Measurements from ENCODE around the gene TP53BP2.

Gene TP53BP2

GRCh38 chr1:223864084-223864483 lies 18.3 kb upstream of the TP53BP2 start:
- TF ChIP-seq POLR2A (IDR thresholded peaks at IDR 0.05; ENCODE audit: low read depth, low read length), result no peak
- FAIRE-seq (no peak), DNase-seq (ENCODE audit: insufficient read length, low spot score) (no peak)

DNA sequence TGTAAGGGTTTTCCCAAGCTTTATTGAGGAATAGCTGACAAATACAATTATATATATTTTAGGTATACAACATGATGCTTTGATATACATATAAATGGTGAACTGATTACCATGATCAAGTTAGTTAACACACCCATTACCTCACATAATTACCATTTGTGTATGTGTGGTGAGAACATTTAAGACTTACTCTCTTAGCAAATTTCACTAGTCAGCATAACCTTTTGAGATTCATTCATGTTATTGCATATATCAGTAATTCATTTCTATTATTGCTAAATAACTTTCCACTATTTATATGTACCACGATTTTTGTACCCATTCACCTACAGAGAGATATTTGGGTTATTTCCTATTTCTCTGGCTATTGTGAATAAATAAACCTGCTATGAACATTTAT lies 16.2 kb upstream of the TP53BP2 start:
- FAIRE-seq, result no peak
- no peak for TF ChIP-seq POLR2A (IDR thresholded peaks at IDR 0.05; ENCODE audit: low read depth, low read length)
- no peak for DNase-seq (ENCODE audit: insufficient read length, low spot score)

DNA sequence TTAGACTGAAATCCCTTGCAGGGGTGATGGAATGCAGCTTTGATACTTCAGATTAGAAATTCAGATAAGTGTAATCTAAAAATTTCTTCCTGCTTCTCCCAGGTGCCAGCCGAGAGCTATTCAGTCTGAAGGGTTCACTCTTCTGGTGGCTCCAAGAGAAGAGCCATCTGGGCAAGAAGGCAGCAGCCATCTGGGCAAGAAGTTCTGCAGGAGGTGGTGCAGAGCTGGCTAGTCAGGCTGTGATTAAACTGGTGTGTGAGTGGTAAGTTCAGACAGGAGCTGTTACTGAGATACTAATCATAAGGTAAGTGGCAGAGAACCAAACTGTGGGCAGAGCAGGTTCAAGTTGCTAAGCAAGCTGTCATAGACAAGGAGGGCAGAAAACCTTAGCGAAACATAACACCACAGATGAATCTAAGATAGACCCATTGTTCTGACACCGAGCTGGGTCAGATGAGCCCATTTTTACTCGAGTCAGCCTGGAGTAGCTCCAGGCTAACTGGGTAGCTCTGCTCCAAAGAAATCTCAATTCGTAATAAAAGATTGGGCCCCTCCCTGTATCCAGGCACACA lies 14.4 kb upstream of the TP53BP2 start:
- no peak for FAIRE-seq
- no peak for TF ChIP-seq POLR2A (IDR thresholded peaks at IDR 0.05; ENCODE audit: low read depth, low read length)
- no peak for DNase-seq (ENCODE audit: insufficient read length, low spot score)

DNA sequence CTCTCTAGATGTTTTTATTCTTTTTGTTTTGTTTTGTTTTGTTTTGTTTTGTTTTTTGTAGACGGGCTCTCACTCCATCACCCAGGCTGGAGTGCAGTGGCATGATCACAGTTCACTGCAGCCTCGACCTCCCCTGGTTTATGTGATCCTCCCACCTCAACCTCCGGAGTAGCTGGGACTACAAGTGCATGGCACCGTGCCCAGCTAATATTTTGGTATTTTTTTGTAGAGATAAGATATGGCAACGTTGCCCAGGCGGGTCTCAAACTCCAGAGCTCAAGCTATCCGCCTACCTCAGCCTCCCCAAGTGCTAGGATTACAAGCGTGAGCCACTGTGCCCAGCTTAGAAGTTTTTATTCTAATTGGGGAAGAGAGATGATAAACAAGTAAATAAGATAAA lies 13.3 kb upstream of the TP53BP2 start:
- no peak for FAIRE-seq
- TF ChIP-seq POLR2A (IDR thresholded peaks at IDR 0.05; ENCODE audit: low read depth, low read length), result no peak
- DNase-seq (ENCODE audit: insufficient read length, low spot score), result no peak

DNA sequence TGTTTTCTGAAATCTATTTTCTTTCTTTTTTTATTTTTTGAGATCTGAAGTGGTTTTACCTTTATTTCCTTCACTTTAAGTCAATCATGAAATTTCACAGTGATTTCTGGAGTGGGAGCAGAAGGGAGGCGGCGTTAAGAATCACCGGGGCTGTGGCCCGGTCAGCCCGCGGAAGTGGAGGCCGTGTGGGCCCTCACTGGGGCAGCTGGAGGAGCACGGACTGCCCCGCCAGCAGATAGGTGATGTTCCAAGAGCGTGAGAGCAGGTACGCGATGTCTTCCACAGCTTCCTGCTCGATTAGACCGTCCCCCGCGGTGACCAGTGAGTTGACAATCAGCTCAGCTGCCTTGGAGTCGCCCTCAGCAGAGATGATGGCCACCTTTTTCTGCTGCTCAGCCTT lies 10.6 kb upstream of the TP53BP2 start:
- DNase-seq (ENCODE audit: insufficient read length, low spot score) (no peak), FAIRE-seq (no peak)
- no peak for TF ChIP-seq POLR2A (IDR thresholded peaks at IDR 0.05; ENCODE audit: low read depth, low read length)

GRCh38 chr1:223853748-223854147 lies 8.0 kb upstream of the TP53BP2 start:
- DNase-seq (ENCODE audit: insufficient read length, low spot score) (no peak), FAIRE-seq (no peak)
- TF ChIP-seq POLR2A (IDR thresholded peaks at IDR 0.05; ENCODE audit: low read depth, low read length), result no peak

DNA sequence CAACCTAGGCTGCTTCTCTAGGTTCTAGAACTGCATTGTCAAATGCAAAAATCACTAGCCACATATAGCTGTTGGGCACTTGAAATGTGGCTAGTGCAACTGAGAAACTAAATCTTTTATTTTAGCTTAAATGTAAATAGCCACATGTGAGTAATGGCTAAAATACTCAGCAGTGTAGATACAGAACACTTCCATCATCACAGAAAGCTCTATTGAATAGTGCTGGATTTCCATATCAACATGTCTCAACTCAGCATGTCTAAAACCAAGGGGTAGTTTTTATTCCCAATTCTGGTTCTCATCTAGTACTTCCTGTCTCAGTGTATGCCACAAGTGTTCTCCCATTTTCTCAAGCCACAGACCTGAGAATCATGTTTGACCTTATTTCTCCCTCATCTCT lies 7.5 kb upstream of the TP53BP2 start:
- no peak for TF ChIP-seq POLR2A (IDR thresholded peaks at IDR 0.05; ENCODE audit: low read depth, low read length)
- FAIRE-seq (no peak), DNase-seq (ENCODE audit: insufficient read length, low spot score) (no peak)

DNA sequence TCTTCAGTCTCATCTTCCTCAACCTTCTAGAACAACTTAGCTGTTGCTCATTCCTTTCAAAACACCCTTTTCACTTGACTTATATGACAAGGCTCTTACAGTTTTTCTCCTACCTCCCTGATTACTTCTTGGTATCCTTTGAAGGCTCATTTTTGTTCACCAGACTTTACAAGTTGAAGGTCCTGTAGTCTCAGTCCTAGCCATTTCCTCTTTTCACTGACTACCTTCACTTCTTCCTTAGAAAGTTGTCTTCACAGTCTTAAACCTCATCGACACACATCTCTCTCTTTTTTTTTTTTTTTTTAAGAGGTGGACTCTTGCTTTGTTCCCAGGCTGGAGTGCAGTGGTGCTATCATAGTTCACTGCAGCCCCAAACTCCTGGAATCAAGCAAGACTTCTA lies 6.6 kb upstream of the TP53BP2 start:
- FAIRE-seq (no peak), DNase-seq (ENCODE audit: insufficient read length, low spot score) (no peak)
- no peak for TF ChIP-seq POLR2A (IDR thresholded peaks at IDR 0.05; ENCODE audit: low read depth, low read length)

DNA sequence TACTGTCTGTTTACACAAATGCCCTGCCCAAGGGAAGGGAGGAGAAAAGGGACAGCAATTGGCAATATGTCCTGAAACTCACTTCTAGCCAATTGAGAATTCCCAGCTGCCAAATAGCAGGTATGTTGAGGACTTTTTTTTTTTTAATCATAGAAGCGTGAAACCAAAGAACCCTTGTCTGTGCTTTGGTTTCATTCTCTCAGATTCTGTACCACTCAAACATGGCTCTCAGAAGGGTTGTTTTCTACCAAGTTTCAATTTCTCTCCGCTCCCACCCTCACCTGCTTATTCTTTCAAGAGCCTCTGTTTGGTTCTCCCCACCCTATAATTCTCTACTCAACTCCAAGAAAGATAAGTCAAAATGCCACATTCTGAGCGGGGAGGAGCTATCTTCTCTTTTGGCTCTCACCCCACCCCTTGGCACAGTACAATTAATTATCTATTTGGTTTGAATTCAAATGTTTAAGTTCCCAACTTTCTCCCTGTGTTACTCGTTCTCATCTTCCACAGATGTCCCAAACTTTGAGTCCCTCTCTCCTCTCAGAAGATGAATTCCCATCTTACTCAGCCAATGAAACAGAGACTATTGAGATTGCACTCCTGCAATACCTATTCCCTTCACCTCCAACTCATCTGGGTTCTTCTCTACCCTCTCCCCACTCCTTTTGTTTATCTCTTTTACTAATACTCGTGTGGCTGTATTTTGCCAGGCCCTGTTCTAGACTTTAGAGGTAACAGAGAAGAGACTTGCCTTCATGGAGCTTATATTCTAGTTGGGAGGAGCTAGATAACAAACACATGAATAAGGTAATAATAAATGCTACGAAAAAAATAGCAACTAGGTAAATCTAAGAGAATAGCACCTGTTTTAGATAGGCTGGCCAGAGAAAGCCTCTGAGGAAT lies 3.9 kb upstream of the TP53BP2 start:
- TF ChIP-seq POLR2A (IDR thresholded peaks at IDR 0.05; ENCODE audit: low read depth, low read length), result no peak
- DNase-seq (ENCODE audit: insufficient read length, low spot score) (no peak), FAIRE-seq (no peak)

- DNase-seq (ENCODE audit: insufficient read length, low spot score), result no peak
- no peak for FAIRE-seq
- TF ChIP-seq POLR2A (IDR thresholded peaks at IDR 0.05; ENCODE audit: low read depth, low read length), result no peak
Observed at GRCh38 chr1:223848536-223848935, 2.8 kb upstream of the TP53BP2 start.

GRCh38 chr1:223847781-223848345 lies 2.1 kb upstream of the TP53BP2 start:
- FAIRE-seq, result no peak
- no peak for DNase-seq (ENCODE audit: insufficient read length, low spot score)
- no peak for TF ChIP-seq POLR2A (IDR thresholded peaks at IDR 0.05; ENCODE audit: low read depth, low read length)

GRCh38 chr1:223845037-223845809 lies 524 bp downstream of the TP53BP2 start:
- no peak; the same call in 1 of the 2 replicates for TF ChIP-seq POLR2A (IDR thresholded peaks at IDR 0.05; ENCODE audit: low read depth, low read length)
- FAIRE-seq (no peak), DNase-seq (ENCODE audit: insufficient read length, low spot score) (no peak)

GRCh38 chr1:223844787-223845036 lies 1.0 kb downstream of the TP53BP2 start:
- no peak for FAIRE-seq
- TF ChIP-seq POLR2A (IDR thresholded peaks at IDR 0.05; ENCODE audit: low read depth, low read length), result no peak
- no peak for DNase-seq (ENCODE audit: insufficient read length, low spot score)

Data from H54 (cell line).